Measurements from ENCODE around the gene SDC1. TPM values are rescaled to one million over a fixed set of nuclear protein-coding genes. Genes with fewer than 3 reads are reported as not detected.
A peak's percentile ranks its signal among the peaks of the same experiment; 100 is the strongest.

Gene SDC1
- polyA plus RNA-seq, 3 donors = not detected

GRCh38 chr2:20222769-20223406 lies 2.0 kb downstream of the SDC1 start:
- no peak for TF ChIP-seq CTCF (IDR thresholded peaks at IDR 0.05)
- intact Hi-C loops (cut with micrococcal nuclease) = no loop called here

GRCh38 chr2:20222014-20222768 lies 2.7 kb downstream of the SDC1 start:
- Histone ChIP-seq H3K4me3 (replicated peaks in 1 of 3; ENCODE audit: low read depth in 2 of 3, low read length in 3 of 3) (no peak overlapping the region), H3K36me3 (replicated peaks in 1 of 2; ENCODE audit: control insufficient read depth in 1 of 2, insufficient read depth in 2 of 2, low read length in 2 of 2) (no peaks in the 10 kb centered on the region), H2AFZ (ENCODE audit: insufficient read depth, low read depth, low read length, poor library complexity, severe bottlenecking) (no peak overlapping the region), H3K79me2 (ENCODE audit: insufficient read depth, low read length) (no peaks in the 10 kb centered on the region), H3K9me3 (replicated peaks in 1 of 2; ENCODE audit: control insufficient read depth in 1 of 2, insufficient read depth in 1 of 2, low read length in 2 of 2) (peaks cover 0 to 18% of the 10 kb centered on the region in 2 donors), H4K20me1 (ENCODE audit: insufficient read depth, low read length) (no peaks in the 10 kb centered on the region), H3K9ac (ENCODE audit: insufficient read depth, low read length, poor library complexity, severe bottlenecking) (no peak overlapping the region), H3K27me3 (ENCODE audit: control insufficient read depth in 2 of 2, insufficient read depth in 2 of 2, low read length in 2 of 2) (peaks cover 32 to 52% of the 10 kb centered on the region in 2 donors), H3K4me2 (replicated peaks; ENCODE audit: extremely low read depth, low read length, poor library complexity, severe bottlenecking) (no peak overlapping the region), H3K27ac (ENCODE audit: low read depth in 1 of 2, low read length in 2 of 2) (no peak overlapping the region), H3K4me1 (ENCODE audit: control insufficient read depth in 1 of 2, insufficient read depth in 2 of 2, low read length in 2 of 2) (peaks cover 11 to 26% of the 10 kb centered on the region in 2 donors)
- Mint-ChIP-seq H3K36me3 (no peaks in the 10 kb centered on the region), H3K9me3 (peaks cover 0 to 11% (median 2%) of the 10 kb centered on the region in 7 donors), H3K27me3 (ENCODE audit: low read depth in 3 of 3) (peaks cover 37 to 64% (median 38%) of the 10 kb centered on the region in 3 donors), H3K27ac (no peak overlapping the region), H3K4me3 (peak overlapping the region in 1 of 2 donors; percentile 75), H3K4me1 (peaks cover 7% of the 10 kb centered on the region)
- no peak for DNase-seq
- TF ChIP-seq CTCF (IDR thresholded peaks at IDR 0.05) = no peak
- WGBS (ENCODE audit: insufficient coverage) = 91% methylated on average over 1 of the region's 1 CpG
- intact Hi-C loops (cut with micrococcal nuclease) = no loop called here

More at GRCh38 chr2:20222769-20223406, 2.0 kb downstream of the SDC1 start:
- DNase-seq = no peak
- Histone ChIP-seq H3K79me2 (ENCODE audit: insufficient read depth, low read length) (no peaks in the 10 kb centered on the region), H3K27ac (ENCODE audit: low read depth in 1 of 2, low read length in 2 of 2) (no peak overlapping the region), H3K9ac (ENCODE audit: insufficient read depth, low read length, poor library complexity, severe bottlenecking) (no peak overlapping the region), H3K4me2 (replicated peaks; ENCODE audit: extremely low read depth, low read length, poor library complexity, severe bottlenecking) (no peak overlapping the region), H4K20me1 (ENCODE audit: insufficient read depth, low read length) (no peaks in the 10 kb centered on the region), H3K9me3 (replicated peaks in 1 of 2; ENCODE audit: control insufficient read depth in 1 of 2, insufficient read depth in 1 of 2, low read length in 2 of 2) (peaks cover 0 to 18% of the 10 kb centered on the region in 2 donors), H3K4me1 (ENCODE audit: control insufficient read depth in 1 of 2, insufficient read depth in 2 of 2, low read length in 2 of 2) (peaks cover 11 to 26% of the 10 kb centered on the region in 2 donors), H3K27me3 (ENCODE audit: control insufficient read depth in 2 of 2, insufficient read depth in 2 of 2, low read length in 2 of 2) (peaks cover 32 to 52% of the 10 kb centered on the region in 2 donors), H2AFZ (ENCODE audit: insufficient read depth, low read depth, low read length, poor library complexity, severe bottlenecking) (no peak overlapping the region), H3K36me3 (replicated peaks in 1 of 2; ENCODE audit: control insufficient read depth in 1 of 2, insufficient read depth in 2 of 2, low read length in 2 of 2) (no peaks in the 10 kb centered on the region), H3K4me3 (replicated peaks in 1 of 3; ENCODE audit: low read depth in 2 of 3, low read length in 3 of 3) (peak overlapping the region in 1 of 3 experiments; percentile 62)
- no peaks in the 10 kb centered on the region for H3K36me3 Mint-ChIP-seq
- peaks cover 40 to 71% (median 43%) of the 10 kb centered on the region in 3 donors for H3K27me3 Mint-ChIP-seq (ENCODE audit: low read depth in 3 of 3)
- H3K9me3 Mint-ChIP-seq = peaks cover 0 to 11% (median 2%) of the 10 kb centered on the region in 7 donors
- H3K27ac Mint-ChIP-seq = no peak overlapping the region
- H3K4me1 Mint-ChIP-seq = peaks cover 7% of the 10 kb centered on the region
- H3K4me3 Mint-ChIP-seq = peak overlapping the region in 1 of 2 donors; percentile 75
- WGBS (ENCODE audit: insufficient coverage) = 44% methylated on average over 19 of the region's 21 CpGs

Data from CD14-positive monocyte (primary cell).